HG02571 (cell line): ENCODE data around the gene SPON1.

Source experiments
- ATAC-seq: cut with Tn5 transposase; IDR thresholded peaks from one replicate; pipeline ENCODE4 v1.9.1; 2021; ENCODE audit warnings: mild to moderate bottlenecking, moderate library complexity; ENCODE audit not compliant: unreplicated experiment

Gene SPON1

DNA sequence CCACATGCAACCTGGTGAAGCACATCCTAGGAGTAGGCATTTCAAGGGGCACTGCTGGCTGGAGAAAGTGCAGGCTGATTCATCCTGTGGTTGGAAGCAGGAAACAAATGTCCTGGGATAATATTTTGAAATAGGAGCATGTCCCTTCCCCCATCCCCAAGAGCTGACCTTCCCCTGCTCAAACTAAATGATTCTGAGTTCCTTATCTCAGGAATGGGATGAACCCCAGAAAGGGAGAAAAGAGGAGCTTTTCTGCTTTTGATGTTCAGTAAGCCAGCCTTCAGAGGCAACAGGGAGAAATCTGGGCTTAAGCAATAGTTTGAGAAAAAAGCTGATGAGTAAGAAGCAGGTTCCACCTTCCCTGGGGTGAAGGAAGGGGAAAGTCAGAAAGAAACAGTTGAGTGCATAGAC, 19.5 kb upstream of the SPON1 start:
- no peak for ATAC-seq

DNA sequence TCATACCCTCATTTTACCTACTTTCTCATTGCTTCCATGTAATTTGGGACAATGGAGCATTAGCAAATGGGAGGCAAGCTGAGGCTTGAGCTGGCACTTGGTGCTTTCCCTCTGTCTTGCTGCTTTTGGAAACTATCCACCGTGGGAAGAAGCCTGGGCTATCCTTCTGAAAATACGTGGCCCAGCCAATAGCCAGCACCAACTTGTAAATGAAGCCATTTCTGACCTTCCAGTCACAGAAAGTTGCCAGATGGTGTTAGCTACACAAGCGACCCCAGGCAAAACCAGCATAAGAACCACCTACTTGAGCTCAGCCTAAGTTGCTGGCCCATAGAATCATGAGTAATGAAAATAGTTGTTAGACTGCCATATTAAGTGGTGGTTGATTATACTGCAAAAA, 18.5 kb upstream of the SPON1 start:
- no peak for ATAC-seq

DNA sequence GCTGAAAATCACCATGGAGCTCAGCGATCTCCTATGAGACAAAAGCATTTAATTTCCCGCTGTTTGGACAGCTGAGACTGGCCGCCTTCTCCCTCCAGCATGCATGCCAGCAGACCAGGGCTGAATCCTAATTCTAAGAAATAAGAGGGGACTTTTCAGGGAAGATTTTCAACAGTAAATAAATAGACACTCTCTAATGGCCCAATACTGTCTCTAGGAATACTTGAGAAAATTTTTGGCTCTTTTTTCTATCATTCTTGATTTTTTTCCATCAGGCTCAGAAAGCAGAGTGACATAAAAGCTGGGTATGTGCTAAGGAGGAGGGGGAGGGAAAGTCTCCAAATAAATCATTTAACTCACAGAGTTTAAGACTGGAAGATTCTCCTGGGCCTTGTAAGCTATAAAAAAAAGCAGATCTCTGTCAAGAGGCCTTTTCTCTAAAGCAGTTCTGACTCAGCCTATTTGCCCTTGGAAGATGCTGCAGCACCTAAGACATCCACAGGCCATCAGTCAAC, 17.6 kb upstream of the SPON1 start:
- ATAC-seq: no peak

DNA sequence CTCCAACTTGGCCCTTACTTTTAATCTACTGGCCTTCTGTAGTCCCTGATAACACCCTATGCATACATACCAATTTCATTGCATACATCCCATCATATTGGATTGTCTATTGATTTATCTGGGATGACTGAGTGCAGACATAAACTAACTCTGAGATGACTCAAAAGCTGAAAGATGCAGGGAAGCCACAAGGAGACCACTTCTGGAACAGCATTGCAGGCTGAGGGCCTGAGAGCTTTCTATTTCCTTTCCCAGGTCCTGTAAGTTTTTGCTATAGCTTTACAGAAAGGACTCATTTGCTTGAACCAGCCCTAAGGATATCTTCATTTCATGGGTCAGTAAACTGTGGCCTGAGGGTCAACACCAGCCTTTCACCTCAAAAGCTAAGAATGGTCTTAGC, 15.1 kb upstream of the SPON1 start:
- ATAC-seq: no peak

DNA sequence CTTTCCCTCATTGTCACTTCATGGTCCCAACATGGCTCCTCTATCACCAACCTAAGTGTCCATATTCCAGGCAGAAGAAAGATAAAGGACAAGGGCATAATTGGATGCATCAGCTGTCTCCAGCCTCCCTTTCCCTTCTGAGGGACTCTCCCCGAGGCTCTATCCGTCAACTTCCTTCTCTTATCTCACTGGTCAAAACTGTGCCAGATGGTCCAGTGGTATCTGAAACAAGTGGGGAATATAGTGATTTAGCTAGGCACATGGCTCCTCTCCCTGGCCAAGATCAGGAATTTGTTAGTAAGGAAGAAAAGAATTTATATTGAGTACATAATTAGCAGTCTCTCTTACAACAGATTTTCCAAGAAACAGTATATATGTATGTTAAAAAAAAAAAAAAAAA, 12.6 kb upstream of the SPON1 start:
- ATAC-seq: no peak

DNA sequence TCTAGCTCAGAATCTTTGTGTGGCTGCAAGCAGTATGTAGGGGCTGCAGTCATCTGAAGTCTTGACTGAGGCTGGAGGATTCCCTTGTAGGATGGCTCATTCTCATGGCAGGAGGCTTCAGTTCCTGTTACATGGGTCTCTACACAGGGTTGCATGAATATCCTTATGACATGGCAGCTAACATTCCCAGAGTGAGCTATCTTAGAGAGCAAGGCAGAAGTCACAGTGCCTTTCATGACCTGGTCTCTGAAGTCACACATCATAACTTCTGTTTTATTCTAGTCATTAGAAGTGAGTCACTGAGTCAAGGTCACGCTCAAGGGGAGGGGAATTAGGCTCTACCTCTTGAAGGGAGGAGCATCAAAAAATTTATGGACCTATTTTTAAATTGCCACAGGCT, 10.3 kb upstream of the SPON1 start:
- no peak for ATAC-seq

DNA sequence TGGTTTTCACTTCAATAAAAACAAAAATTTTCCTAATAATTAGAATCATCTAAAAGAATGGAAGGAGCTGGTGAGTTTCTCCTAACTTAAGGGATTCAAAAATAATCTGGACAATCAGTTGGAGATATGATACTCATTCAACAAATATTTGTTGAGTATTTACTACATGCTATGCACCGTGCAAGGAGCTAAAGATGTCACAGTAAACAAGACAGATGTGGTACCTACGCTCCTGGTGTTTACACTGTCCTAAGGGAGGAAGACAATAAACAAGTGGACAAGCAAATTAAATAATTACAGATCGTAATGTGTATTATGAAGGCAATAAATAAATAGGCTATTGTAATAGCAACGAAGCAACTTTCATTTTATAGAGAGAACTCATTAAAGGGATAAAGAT, 9.9 kb upstream of the SPON1 start:
- ATAC-seq: no peak

DNA sequence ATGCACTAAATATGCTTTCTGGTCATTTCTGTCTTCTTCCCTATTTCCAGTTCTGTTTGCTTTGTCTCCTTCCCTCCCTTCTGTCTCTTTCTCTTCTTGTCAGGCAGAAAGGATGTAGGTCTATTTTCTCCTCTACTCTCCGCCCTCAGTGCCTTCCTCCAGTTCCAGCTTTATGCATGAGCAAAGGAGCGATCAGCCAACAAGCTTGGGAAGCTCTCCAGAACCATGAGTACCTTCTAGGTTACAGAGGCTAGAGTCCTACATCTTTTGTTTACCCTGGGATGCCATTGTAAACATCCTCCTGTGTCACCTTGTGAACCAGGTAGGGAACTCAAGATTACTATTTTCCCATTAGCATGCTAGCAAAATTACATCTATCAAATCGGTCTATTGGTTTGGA, 7.9 kb upstream of the SPON1 start:
- ATAC-seq: no peak

DNA sequence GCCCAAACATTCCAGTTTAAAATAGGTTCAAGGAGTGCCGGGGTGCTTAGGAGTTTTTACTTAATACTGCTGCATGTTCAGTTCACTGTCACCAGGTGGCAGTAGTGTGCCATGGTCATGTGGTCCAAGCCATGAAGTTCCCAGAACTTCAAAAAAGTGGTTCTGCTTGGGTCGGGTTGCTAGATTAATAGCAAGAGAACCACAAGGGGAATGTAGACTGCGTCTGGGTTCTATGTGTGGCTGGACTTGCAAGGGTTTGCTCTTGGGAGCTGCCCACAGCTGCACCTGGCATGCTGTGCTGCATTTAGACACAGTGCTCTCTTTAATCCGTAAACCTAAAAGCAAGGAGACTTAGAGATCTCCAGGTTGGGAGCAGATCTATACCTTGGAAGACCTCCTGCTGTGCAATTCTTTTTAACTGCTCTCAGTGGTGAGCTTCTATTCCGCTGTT, 6.5 kb upstream of the SPON1 start:
- ATAC-seq: no peak

DNA sequence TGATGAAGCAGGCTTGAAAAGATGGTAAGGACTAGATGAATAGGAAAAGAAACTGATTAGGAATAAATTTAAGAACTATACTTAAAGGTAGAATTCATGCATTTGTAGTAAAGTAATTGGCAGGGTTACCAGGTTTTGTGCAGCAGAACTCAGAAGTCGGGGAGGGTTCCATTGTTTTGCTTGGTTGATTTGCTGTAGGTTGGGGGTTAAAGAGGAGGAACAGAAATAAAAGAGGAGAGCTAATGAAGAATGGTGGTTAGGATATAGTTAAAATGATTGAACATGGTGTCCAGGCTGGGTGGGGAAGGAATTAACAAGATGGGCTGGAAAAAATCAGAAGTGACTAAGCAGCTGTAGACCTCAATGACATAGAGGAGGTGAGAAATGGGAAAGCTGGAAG, 5.5 kb upstream of the SPON1 start:
- no peak for ATAC-seq

DNA sequence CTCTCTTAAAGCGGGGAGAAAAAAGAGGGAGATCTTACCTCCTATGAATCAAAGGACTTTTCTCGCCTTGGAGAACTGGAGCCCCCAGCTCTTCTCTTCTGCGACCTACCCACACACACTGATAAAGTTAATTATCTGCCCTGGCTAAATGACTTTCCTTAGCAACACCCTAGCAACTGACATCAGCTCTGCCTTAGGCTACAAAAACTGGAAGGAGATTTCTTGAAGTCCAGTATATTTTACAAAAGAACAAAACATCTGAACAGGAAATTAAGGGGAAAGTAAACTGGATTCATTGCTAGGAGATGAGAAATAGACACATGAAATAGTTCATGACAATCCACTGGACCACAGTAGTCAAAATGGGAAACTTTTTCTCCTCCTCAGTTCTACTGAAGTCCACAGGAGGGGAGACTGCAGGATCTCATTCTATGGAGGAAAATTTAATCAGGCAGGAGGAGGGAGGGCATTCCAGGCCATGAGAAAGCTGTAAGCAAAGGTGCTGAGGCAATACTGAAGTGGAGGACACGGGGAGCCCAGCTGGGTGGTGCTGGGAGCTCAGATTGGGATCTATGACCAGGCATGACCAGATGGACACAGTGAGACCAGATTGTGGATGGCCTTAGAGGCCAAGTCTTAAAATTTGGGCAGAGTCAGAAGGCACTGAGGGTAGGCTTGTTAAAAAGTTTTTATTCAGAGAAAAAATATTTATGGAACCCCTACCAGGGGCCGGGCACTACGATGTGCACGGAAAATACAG, 3.7 kb upstream of the SPON1 start:
- no peak for ATAC-seq

DNA sequence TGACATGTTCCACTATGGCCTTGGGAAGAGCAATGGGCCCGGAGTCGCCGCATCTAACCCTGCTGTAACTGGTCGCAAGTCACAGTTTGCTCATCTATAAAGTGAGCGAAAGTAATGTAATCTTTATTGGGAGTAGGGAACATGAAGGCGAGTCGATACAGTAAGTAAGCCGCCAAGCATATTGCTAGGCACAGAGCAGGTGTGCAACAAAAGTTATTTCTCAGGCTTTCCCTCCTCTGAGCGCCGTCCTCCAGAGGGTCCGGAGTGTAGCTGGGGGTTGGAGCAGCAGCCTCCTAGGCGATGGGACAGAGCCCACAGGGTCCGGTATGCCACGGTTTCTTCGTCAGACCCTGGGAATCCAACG, 343 bp upstream of the SPON1 start:
- ATAC-seq: no peak

DNA sequence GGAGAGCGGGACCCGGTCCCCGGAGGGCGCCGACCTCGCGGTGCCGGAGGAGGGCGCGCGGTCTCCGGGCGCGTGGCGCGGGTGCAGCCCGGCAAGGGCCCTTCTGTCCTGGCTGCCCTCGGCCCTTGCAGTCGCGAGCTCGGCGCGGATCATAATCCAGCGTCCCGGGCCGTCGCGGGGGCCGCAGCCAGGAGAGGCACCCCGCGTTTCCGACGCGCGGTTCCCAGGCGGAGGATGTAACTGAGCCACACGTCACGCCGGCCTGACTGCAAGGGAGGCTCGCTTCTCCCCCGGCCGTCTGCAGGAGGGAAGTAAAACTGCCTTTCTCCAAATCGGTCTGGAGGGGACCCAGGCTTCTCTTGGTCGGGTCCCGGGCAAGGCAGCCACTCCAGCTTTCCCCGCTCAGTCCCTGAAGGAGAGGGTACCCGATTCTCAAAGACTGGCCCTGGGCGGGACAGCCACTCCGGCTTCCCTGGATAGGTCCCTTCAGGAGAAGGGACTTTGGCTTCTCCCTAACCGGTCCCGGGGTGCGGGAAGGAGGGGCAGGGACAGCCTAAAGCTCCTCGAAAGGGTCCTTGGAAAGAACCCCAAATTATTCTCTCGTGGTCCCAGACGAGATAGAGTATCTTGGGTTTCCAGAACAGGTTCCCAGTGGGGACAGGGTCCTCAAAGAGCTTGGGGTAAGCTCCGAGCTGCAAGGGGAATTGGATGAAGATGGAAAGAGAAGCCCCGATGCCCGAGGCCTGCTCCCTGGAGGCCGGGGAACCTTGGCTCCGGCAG, 836 bp downstream of the SPON1 start:
- no peak for ATAC-seq

DNA sequence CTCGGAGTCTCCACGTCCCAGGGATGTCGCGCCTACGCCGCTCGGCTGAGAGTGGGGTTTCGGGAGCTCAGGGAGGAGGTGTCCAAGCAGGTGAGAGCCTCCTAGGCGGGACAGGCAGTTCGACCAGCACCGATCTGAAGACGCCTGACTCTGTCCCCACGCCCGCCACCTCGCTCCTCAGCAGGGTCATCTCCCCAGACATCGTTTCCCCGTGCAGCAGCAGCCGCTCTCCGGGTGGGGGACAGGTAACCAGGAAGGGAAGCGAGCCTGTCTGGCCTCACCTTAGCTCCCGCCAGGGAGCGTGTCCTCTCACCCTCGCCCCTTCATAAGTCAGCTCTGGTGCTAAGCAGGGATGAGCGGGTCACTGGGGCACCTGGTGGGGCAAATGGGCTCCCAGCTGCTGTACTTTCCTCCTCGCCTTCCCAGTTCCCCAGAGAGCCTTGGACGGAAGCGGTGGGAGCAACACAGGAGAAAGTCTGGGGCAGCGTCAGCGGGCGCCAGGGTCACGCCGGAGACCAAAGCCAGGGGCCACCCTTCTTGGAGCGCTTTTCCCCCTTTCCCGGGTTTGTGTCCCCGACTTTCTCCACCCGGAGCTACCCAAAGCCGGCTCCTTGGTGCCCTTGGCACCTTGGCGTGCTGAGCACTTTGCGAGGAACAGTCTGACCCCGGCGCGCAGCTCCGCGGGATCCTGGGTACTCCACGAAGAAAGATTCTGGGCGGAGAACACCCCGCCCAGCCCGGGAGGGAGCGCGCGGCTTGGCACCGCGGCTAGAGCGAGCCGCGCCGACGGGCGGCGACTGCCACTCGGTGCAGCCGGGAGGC, 1.6 kb downstream of the SPON1 start:
- no peak for ATAC-seq

DNA sequence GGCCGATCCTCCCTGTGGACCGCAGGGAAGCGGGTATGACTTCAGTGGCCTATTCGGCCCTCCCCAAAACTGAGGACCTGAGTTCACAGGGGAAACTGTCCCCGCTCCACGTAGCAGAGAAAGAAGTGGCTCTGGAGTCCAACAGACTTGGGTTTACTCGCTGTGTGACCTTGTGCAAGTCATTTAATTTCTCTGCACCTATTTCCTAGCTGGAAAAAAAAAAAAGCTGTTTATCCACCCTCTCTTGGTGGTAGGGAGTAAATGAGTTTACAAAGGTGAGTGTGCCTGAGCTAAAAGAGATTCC, 2.2 kb downstream of the SPON1 start:
- no peak for ATAC-seq

DNA sequence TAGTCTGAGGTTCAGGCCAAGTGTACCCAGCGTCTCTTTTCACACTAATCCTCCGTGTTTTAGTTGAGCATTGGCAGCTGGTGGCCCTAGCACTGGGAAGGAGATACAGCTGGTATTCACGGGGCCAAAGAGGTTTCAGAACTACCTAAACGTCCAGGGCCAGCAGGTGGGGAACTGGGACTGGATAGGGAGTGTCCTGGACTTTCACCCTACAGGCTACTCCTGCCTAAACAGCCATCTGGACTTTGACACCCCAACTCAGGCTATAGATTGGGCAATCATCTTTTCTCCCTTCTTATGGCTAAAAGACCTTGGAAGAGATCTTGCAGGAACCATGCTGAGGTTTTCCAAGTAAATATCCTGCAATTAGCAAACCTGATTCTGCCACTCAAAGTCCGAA, 2.8 kb downstream of the SPON1 start:
- ATAC-seq: no peak

DNA sequence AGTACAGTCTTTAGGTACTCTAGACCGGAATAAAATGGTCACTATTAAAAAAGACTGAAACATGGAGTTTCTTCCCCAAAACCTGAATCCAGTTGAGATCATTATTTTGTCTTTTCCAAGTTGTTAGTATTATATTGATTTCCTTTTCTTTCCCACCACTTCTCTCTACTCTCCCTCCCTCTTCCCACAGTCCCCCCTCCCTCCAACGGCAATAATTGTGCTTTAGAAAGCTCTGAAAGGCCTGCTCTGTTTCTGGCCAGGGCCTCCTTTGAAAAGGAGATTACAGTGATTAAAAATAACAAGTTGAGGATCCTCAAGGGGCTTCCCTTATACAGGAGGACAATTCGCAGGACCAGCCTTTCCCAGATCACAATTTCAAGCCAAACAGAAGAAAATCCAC, 3.5 kb downstream of the SPON1 start:
- no peak for ATAC-seq

DNA sequence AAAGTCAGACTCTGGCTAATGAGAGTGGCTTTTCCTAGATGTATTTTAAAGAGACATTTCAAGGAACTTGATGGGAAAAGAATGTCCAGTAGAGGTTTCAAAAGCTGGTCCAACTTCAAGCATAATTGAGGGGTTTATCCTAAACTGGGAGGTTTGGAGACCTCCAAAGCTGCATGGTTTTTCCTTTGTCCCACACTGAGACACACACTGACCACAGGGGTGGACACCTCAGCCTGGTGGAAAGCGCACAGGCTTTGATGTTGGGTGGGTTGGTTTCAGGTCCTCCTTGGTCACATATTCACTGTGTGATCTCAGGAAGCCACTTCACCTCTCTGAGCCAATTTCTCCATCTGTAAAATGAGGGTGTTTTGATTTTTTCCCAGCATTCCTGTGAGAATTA, 4.0 kb downstream of the SPON1 start:
- no peak for ATAC-seq

DNA sequence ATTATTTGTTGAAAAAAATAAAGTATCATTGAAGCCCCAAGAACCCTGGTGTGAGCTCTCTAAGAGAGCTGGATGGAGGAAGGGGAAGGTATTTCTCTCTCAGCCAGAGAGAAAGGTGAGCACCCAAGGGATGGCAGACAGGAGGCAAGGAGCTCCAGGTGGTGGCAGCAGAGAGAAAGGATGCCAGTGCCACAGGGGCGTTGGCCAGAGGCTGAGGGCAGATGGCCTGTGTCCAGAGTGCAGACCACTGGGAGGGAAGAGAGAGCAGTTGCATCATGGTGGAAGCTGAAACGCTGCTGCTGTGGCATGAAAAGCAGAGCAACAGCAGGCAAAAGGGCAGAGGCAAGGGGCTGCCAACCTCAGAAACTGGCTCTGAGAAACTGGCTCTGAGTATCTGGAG, 8.5 kb downstream of the SPON1 start:
- ATAC-seq: no peak

DNA sequence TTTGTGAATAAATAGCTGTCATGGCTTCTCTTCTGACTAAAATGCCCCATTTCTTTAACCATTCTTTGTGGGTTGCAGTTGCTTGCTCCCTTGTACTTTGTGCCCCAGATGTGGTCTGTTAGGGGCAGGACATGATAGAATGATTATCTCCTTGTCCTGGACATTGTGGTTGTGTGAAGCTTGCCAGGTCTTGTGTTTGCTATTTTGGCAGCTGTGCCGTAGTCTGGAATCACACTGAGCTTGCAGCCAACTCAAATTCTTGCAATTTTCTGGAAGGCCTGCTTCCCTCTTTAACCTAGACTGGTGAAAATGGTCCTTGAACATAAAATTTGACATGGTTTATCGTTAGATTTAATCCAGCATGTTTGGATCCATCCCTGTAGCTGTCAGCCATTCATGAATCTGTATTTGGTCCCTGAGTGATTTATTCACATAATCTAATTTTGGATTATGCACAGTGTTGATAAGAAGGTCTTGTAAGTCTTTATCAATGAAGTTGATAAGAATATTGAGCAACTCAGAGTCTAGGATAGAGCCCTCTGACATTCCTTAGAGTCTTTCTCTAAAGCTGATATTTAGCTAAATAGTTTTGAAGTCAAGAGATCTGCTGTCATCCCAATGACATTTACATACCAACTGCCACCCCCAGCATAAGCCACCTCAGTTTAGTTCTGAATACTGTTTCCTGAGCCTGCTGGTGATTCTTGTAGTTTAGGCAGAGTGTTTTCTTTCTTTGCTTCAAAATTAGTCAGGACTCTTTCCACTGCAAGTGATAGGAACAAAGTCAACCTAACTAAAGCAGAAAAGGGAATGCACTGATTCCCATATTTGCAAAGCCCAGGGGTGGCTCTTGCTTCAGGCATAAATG, 9.8 kb downstream of the SPON1 start:
- ATAC-seq: no peak

DNA sequence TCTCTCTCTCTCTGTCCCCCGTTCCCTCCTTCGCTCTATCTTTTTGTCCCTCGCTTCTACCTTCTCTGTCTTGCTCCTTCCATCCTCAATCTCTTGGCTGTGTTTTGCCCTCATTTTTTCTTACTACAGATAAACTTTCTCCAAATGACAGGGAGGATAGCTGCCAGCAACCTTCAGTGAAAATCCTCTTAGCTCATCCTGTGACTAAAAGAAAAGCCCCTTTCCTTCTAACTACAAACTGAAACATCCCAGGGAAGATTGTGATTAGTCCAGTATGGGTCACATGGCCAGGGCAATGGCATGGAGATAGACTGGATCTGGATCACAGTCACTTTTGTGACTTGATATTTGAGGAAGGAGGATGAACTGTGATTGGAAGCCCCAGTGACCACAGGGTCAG, 10.4 kb downstream of the SPON1 start:
- no peak for ATAC-seq
